Neural cell (in vitro differentiated cells): Measurements from ENCODE around the gene LTN1. TPM values are rescaled to one million over a fixed set of nuclear protein-coding genes. Genes with fewer than 3 reads are reported as not detected.
A peak's percentile ranks its signal among the peaks of the same experiment; 100 is the strongest.

Experiments used
- H2AFZ ChIP-seq: fragments of 200-600, 300-800 bp; sonication (generic), shearing (Covaris generic); 2 replicates; pipeline ENCODE4 v1.6.0; 2014; ENCODE audit warnings: low read depth, mild to moderate bottlenecking, antibody characterized with exemption, low read length, moderate library complexity
- H3F3A ChIP-seq: fragments of 200-600 bp; shearing (Covaris generic); 2 replicates; pipeline ENCODE4 v1.6.1; 2016; ENCODE audit warnings: mild to moderate bottlenecking, moderate library complexity, mixed read lengths, antibody characterized with exemption, low read length; ENCODE audit not compliant: insufficient read depth, poor library complexity, severe bottlenecking
- H3K27ac ChIP-seq: fragments of 200-600, 300-800 bp; sonication (generic), shearing (Covaris generic); 2 replicates; pipeline ENCODE4 v1.5.1; 2014; ENCODE audit warnings: mild to moderate bottlenecking, low read length, moderate library complexity
- H3K27me3 ChIP-seq: fragments of 300-800, 200-600 bp; sonication (generic), shearing (Covaris generic); 2 replicates; pipeline ENCODE4 v1.6.0; 2014; ENCODE audit warnings: mild to moderate bottlenecking, low read depth, low read length, moderate library complexity; ENCODE audit not compliant: insufficient read depth
- H3K36me3 ChIP-seq: fragments of 300-800, 200-600 bp; sonication (generic), shearing (Covaris generic); 2 replicates; pipeline ENCODE4 v1.5.1; 2014; ENCODE audit warnings: mild to moderate bottlenecking, antibody characterized with exemption, low read length, moderate library complexity; ENCODE audit not compliant: insufficient read depth
- H3K4me2 ChIP-seq: fragments of 300-800, 200-600 bp; sonication (generic), shearing (Covaris generic); 2 replicates; pipeline ENCODE4 v1.6.0; 2014; ENCODE audit warnings: mild to moderate bottlenecking, low read length
- H3K4me3 ChIP-seq: fragments of 300-800, 200-600 bp; sonication (generic), shearing (Covaris generic); 2 replicates; pipeline ENCODE4 v1.5.1; 2014; ENCODE audit warnings: mild to moderate bottlenecking, low read length, moderate library complexity
- H3K79me2 ChIP-seq: fragments of 200-600 bp; shearing (Covaris generic); replicated peaks from 2 replicates; pipeline ENCODE4 v1.6.0; 2014; ENCODE audit warnings: mild to moderate bottlenecking, low read length, moderate library complexity; ENCODE audit not compliant: insufficient read depth
- H3K9ac ChIP-seq: fragments of 300-800, 200-600 bp; sonication (generic), shearing (Covaris generic); 2 replicates; pipeline ENCODE4 v1.6.1; 2016; ENCODE audit warnings: mild to moderate bottlenecking, low read length, mixed read lengths
- H3K9me2 ChIP-seq: fragments of 200-600 bp; shearing (Covaris generic); 2 replicates; pipeline ENCODE4 v1.6.1; 2016; ENCODE audit warnings: mild to moderate bottlenecking, low read length, mixed read lengths; ENCODE audit not compliant: insufficient read depth
- H3K9me3 ChIP-seq: fragments of 200-600, 300-800 bp; sonication (generic), shearing (Covaris generic); 2 replicates; pipeline ENCODE4 v1.6.1; 2016; ENCODE audit warnings: mild to moderate bottlenecking, mixed run types, low read length, moderate library complexity, mixed read lengths
- H4K20me1 ChIP-seq: fragments of 200-600 bp; shearing (Covaris generic); 2 replicates; pipeline ENCODE4 v1.6.1; 2016; ENCODE audit warnings: mild to moderate bottlenecking, mixed run types; ENCODE audit not compliant: insufficient read depth
- CTCF ChIP-seq: fragments of 450-650 bp; IDR thresholded peaks from 2 replicates; pipeline ENCODE4 v1.5.1; 2014; ENCODE audit warnings: antibody characterized with exemption, mild to moderate bottlenecking, moderate library complexity; ENCODE audit not compliant: poor library complexity, severe bottlenecking
- EP300 ChIP-seq: fragments of 450-650 bp; conservative IDR thresholded peaks from 2 replicates; pipeline ENCODE4 v1.6.1; 2014; ENCODE audit warnings: antibody characterized with exemption, mild to moderate bottlenecking, moderate library complexity; ENCODE audit not compliant: poor library complexity, severe bottlenecking
- EZH2 ChIP-seq: fragments of 200-600, 300-800 bp; shearing (Covaris generic), sonication (generic); IDR thresholded peaks from 2 replicates; pipeline ENCODE4 v1.6.1; 2014; ENCODE audit warnings: antibody characterized with exemption, low read length, borderline replicate concordance, mild to moderate bottlenecking; ENCODE audit not compliant: insufficient read depth, poor library complexity, severe bottlenecking
- MXI1 ChIP-seq: fragments of 450-650 bp; conservative IDR thresholded peaks from 2 replicates; pipeline ENCODE4 v1.6.1; 2014; ENCODE audit warnings: antibody characterized with exemption, mild to moderate bottlenecking; ENCODE audit not compliant: poor library complexity, severe bottlenecking
- RAD21 ChIP-seq: fragments of 450-650 bp; conservative IDR thresholded peaks from 2 replicates; pipeline ENCODE4 v1.6.1; 2014; ENCODE audit warnings: antibody characterized with exemption, mild to moderate bottlenecking, moderate library complexity
- SMC3 ChIP-seq: fragments of 450-650 bp; conservative IDR thresholded peaks from 2 replicates; pipeline ENCODE4 v1.6.1; 2014; ENCODE audit warnings: antibody characterized with exemption, mild to moderate bottlenecking, moderate library complexity; ENCODE audit not compliant: poor library complexity
- TAF1 ChIP-seq: IDR thresholded peaks from 2 replicates; pipeline ENCODE4 v1.6.1; 2012; ENCODE audit warnings: low read depth
- polyA plus RNA-seq: library from polyadenylated mRNA; depleted of rRNA; stranded (reverse); fragments of >200 nt; gene quantifications from 2 replicates; pipeline ENCODE4 v1.2.3, GENCODE V29; 2014
- TF ChIP-seq, protein P1 (sequence below): IDR thresholded peaks from 2 replicates; pipeline ENCODE4 v1.6.1; 2012; ENCODE audit warnings: borderline replicate concordance

LTN1 gene
- polyA plus RNA-seq, 1 donor from 2014 or later: 62.1 TPM

DNA sequence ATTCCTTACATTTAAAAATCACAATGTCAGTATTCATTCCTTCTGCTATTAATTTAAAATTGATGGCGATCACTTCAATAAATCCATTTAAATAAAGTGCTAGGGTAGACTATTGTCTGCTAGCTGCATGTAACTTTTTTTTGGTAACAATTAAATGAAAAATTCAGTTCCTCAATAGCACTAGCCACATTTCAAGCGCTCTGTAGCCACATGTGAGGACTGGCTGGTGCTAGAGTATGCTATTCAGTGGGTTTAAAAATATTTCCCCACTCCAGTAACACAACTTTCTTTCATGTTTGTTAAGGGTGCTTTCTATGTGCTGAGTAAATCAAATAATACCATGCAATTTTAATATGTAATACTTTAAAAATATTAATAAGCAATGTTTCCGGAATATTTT, 108.2 kb downstream of the LTN1 start:
- no peaks in the 10 kb centered on the region for H3K79me2 ChIP-seq
- H4K20me1 ChIP-seq: no peaks in the 10 kb centered on the region
- peak overlapping the region; percentile 69 for H3K9ac ChIP-seq
- no peaks in the 10 kb centered on the region for H3K9me2 ChIP-seq
- peak overlapping the region; percentile 63 for H3K4me2 ChIP-seq
- H3K27ac ChIP-seq: peak overlapping the region; percentile 76
- H3K27me3 ChIP-seq: no peaks in the 10 kb centered on the region
- TF ChIP-seq, protein P1, sequence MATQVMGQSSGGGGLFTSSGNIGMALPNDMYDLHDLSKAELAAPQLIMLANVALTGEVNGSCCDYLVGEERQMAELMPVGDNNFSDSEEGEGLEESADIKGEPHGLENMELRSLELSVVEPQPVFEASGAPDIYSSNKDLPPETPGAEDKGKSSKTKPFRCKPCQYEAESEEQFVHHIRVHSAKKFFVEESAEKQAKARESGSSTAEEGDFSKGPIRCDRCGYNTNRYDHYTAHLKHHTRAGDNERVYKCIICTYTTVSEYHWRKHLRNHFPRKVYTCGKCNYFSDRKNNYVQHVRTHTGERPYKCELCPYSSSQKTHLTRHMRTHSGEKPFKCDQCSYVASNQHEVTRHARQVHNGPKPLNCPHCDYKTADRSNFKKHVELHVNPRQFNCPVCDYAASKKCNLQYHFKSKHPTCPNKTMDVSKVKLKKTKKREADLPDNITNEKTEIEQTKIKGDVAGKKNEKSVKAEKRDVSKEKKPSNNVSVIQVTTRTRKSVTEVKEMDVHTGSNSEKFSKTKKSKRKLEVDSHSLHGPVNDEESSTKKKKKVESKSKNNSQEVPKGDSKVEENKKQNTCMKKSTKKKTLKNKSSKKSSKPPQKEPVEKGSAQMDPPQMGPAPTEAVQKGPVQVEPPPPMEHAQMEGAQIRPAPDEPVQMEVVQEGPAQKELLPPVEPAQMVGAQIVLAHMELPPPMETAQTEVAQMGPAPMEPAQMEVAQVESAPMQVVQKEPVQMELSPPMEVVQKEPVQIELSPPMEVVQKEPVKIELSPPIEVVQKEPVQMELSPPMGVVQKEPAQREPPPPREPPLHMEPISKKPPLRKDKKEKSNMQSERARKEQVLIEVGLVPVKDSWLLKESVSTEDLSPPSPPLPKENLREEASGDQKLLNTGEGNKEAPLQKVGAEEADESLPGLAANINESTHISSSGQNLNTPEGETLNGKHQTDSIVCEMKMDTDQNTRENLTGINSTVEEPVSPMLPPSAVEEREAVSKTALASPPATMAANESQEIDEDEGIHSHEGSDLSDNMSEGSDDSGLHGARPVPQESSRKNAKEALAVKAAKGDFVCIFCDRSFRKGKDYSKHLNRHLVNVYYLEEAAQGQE: no peak
- TF ChIP-seq CTCF: no peak
- TF ChIP-seq SMC3: no peak
- H2AFZ ChIP-seq: peak overlapping the region; percentile 67
- no peaks in the 10 kb centered on the region for H3K9me3 ChIP-seq
- peak overlapping the region; percentile 70 for H3K4me3 ChIP-seq
- no peaks in the 10 kb centered on the region for H3F3A ChIP-seq
- no peaks in the 10 kb centered on the region for H3K36me3 ChIP-seq

GRCh38 chr21:28883931-28884330, 108.7 kb downstream of the LTN1 start:
- Histone ChIP-seq H4K20me1 (no peaks in the 10 kb centered on the region), H3K27me3 (no peaks in the 10 kb centered on the region), H2AFZ (no peak overlapping the region), H3K36me3 (no peaks in the 10 kb centered on the region), H3K9ac (peak overlapping the region; percentile 69), H3F3A (no peaks in the 10 kb centered on the region), H3K27ac (no peak overlapping the region), H3K79me2 (no peaks in the 10 kb centered on the region), H3K4me3 (peak overlapping the region; percentile 70), H3K9me3 (no peaks in the 10 kb centered on the region), H3K9me2 (no peaks in the 10 kb centered on the region), H3K4me2 (peak overlapping the region; percentile 63)
- TF ChIP-seq SMC3 (no peak), CTCF (no peak), TAF1 (no peak), EP300 (no peak), RAD21 (no peak), MXI1 (no peak), EZH2 (no peak)
- TF ChIP-seq, protein P1: no peak
